Transverse colon (tissue), 4 donors: Measurements from ENCODE around the gene UBAC2. TPM values are rescaled to one million over a fixed set of nuclear protein-coding genes. Genes with fewer than 3 reads are reported as not detected.

Experiments used
- DNase-seq: peaks from one replicate; pipeline ENCODE4 v3.0.0-alpha.2; 2019
- H3K27ac ChIP-seq, 4 donors: fragments of 200-600 bp; sonication (generic); 2 replicates each; pipeline ENCODE4 v1.5.1; 2016 to 2018; ENCODE audit warnings: inconsistent platforms in 4 of 4
- H3K27me3 ChIP-seq: fragments of 200-600 bp; sonication (generic); 2 replicates; pipeline ENCODE4 v1.5.1; 2017; ENCODE audit warnings: inconsistent platforms
- H3K36me3 ChIP-seq, 4 donors: fragments of 200-600 bp; sonication (generic); 2 replicates each; pipeline ENCODE4 v1.5.1; 2017 to 2019; ENCODE audit warnings: inconsistent platforms in 4 of 4
- H3K4me1 ChIP-seq, 4 donors: fragments of 200-600 bp; sonication (generic); 2 replicates each; pipeline ENCODE4 v1.5.1; 2017 to 2020; ENCODE audit warnings: inconsistent platforms in 4 of 4
- H3K4me3 ChIP-seq, 4 donors: fragments of 200-600 bp; sonication (generic); 1 replicate in 1 of 4; 2 replicates in 3 of 4; pipeline versions ENCODE4 v1.5.1 to v1.6.1; 2017 to 2019; ENCODE audit warnings: inconsistent platforms in 4 of 4
- H3K9me3 ChIP-seq, 2 donors: fragments of 200-600 bp; sonication (generic); 2 replicates each; pipeline ENCODE4 v1.5.1; 2017 to 2019; ENCODE audit warnings: inconsistent platforms in 2 of 2
- EP300 ChIP-seq: sonication (generic); formaldehyde crosslinking; IDR thresholded peaks from one replicate; pipeline ENCODE4 v1.6.1; 2017; ENCODE audit warnings: antibody characterized with exemption, low read depth
- POLR2A ChIP-seq: fragments of 450-650 bp; IDR thresholded peaks from one replicate; pipeline ENCODE4 v1.6.1; 2016; ENCODE audit warnings: antibody characterized with exemption, mild to moderate bottlenecking, moderate library complexity
- POLR2AphosphoS5 ChIP-seq, 3 donors: sonication (generic); formaldehyde crosslinking; IDR thresholded peaks; one replicate each; pipeline ENCODE4 v1.6.1; 2016; ENCODE audit warnings: antibody characterized with exemption in 3 of 3
- WGBS, 2 donors: methylation state at CpG; one replicate each; pipeline ENCODE4 v1.1.5; 2018; ENCODE audit warnings: low coverage in 1 of 2; 5-methylcytosine and 5-hydroxymethylcytosine counted together
- in situ Hi-C, 4 donors: fragments of 200-750 bp; cut with MboI; loops; one replicate each; pipeline versions ENCODE4 v1.15.0 to v1.15.1; 2017; ENCODE audit warnings: low sequenced_read_pairs in 3 of 4, low pct_ligation_motif_present in 1 of 4, low pct_unique_long_range_greater_than_20kb in 1 of 4
- intact Hi-C: fragments of 100-400 bp; cut with DNase I; formaldehyde crosslinking; loops from one replicate; pipeline ENCODE4 v1.15.1; 2023; ENCODE audit warnings: low total_unique reads
- total RNA-seq, 4 donors: library from RNA; depleted of rRNA; stranded (reverse); fragments of >200 nt; gene quantifications; one replicate each; pipeline ENCODE4 v1.1.0, GENCODE V29; 2016
- TF ChIP-seq, protein P1 (sequence below), 5 experiments: fragments of 200-600 bp in 3 of 5; fragments of 450-650 bp in 2 of 5; sonication (generic) in 3 of 5; IDR thresholded peaks; 1 replicate in 2 of 5; 2 replicates in 3 of 5; pipeline ENCODE4 v1.5.1; 2016 to 2017; ENCODE audit warnings: antibody characterized with exemption in 5 of 5, inconsistent platforms in 3 of 5, mild to moderate bottlenecking in 2 of 5, moderate library complexity in 1 of 5

Gene UBAC2
- total RNA-seq, 4 donors from 2014 or later, result 34.4 to 77.3 (median 66.5) TPM

DNA sequence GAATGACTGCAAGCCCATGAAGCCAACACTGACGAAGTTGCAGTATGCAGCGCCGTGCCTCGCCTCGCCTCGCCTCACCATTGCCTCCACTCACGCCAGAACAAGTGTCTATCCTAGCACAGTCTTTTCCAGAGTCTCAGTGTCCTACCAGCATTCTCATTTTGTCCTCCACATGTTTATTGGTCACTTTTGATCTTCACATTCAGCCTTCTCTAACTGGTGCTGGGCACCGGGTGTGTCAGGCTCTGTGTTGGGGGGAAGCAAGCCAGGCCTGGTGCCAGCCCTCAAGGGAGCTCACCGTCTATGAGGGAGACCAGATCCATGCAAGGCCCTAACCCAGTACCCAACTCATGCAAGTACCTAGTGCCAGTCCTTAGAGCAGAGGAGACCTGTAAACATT lies 176.3 kb downstream of the UBAC2 start:
- Histone ChIP-seq H3K4me1 (no peaks in the 10 kb centered on the region), H3K27ac (peak overlapping the region in 1 of 4 donors; percentile 46), H3K4me3 (no peak overlapping the region), H3K9me3 (no peaks in the 10 kb centered on the region), H3K27me3 (no peaks in the 10 kb centered on the region), H3K36me3 (no peaks in the 10 kb centered on the region)
- 94 to 95% methylated on average over 7 to 9 of the region's 9 CpGs for WGBS, 2 donors
- in situ Hi-C loops, result no loop called here
- no peak for DNase-seq
- TF ChIP-seq EP300 (no peak), POLR2A (no peak), POLR2AphosphoS5 (IDR thresholded peaks at IDR 0.05) (no peak)
- TF ChIP-seq, protein P1, sequence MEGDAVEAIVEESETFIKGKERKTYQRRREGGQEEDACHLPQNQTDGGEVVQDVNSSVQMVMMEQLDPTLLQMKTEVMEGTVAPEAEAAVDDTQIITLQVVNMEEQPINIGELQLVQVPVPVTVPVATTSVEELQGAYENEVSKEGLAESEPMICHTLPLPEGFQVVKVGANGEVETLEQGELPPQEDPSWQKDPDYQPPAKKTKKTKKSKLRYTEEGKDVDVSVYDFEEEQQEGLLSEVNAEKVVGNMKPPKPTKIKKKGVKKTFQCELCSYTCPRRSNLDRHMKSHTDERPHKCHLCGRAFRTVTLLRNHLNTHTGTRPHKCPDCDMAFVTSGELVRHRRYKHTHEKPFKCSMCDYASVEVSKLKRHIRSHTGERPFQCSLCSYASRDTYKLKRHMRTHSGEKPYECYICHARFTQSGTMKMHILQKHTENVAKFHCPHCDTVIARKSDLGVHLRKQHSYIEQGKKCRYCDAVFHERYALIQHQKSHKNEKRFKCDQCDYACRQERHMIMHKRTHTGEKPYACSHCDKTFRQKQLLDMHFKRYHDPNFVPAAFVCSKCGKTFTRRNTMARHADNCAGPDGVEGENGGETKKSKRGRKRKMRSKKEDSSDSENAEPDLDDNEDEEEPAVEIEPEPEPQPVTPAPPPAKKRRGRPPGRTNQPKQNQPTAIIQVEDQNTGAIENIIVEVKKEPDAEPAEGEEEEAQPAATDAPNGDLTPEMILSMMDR (IDR thresholded peaks at IDR 0.05), result no peak
- intact Hi-C loops, result no loop called here

DNA sequence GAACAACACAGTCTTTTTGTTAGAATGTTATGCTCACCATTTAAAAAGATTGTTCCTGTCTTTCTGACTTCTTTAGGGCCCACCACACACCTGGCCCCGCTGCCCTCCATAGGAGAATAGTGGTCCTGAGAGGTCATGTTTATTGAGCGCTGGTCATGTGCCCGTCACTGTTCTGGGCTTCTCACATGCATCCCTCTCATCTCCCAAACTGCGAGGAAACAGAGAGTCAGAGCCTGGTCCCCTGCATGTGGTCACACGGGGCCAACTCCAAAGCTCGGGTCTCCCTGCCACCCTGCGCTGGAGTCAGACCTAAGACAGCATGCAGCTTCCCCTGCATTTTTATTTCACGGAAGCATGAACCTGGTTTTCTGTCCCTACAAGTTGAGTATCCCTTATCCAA lies 177.0 kb downstream of the UBAC2 start:
- Histone ChIP-seq H3K27me3 (no peaks in the 10 kb centered on the region), H3K4me3 (no peak overlapping the region), H3K36me3 (no peaks in the 10 kb centered on the region), H3K27ac (no peak overlapping the region), H3K4me1 (peaks cover 0 to 7% (median 6%) of the 10 kb centered on the region in 4 donors), H3K9me3 (no peaks in the 10 kb centered on the region)
- intact Hi-C loops, result no loop called here
- WGBS, 2 donors, result 95 to 98% methylated on average over 4 to 8 of the region's 8 CpGs
- in situ Hi-C loops, result no loop called here
- TF ChIP-seq, protein P1 (IDR thresholded peaks at IDR 0.05), result no peak
- TF ChIP-seq POLR2AphosphoS5 (IDR thresholded peaks at IDR 0.05) (no peak), POLR2A (no peak), EP300 (no peak)
- no peak for DNase-seq

- Histone ChIP-seq H3K4me3 (no peak overlapping the region), H3K36me3 (no peaks in the 10 kb centered on the region), H3K4me1 (peaks cover 4 to 12% (median 8%) of the 10 kb centered on the region in 4 donors), H3K27me3 (no peaks in the 10 kb centered on the region), H3K27ac (no peak overlapping the region), H3K9me3 (no peaks in the 10 kb centered on the region)
- TF ChIP-seq POLR2A, result no peak
- no peak for TF ChIP-seq EP300
- TF ChIP-seq, protein P1 (IDR thresholded peaks at IDR 0.05), result no peak
- TF ChIP-seq POLR2AphosphoS5 (IDR thresholded peaks at IDR 0.05), result no peak
- whole genome bisulfite sequencing, 2 donors, result 84% methylated on average over 3 of the region's 3 CpGs; no CpG with 5 or more reads in 1 of the 2 donors
- intact Hi-C loops, result no loop called here
- DNase-seq, result no peak
- in situ Hi-C loops, result no loop called here
Observed at GRCh38 chr13:99378985-99379733, 178.5 kb downstream of the UBAC2 start.

DNA sequence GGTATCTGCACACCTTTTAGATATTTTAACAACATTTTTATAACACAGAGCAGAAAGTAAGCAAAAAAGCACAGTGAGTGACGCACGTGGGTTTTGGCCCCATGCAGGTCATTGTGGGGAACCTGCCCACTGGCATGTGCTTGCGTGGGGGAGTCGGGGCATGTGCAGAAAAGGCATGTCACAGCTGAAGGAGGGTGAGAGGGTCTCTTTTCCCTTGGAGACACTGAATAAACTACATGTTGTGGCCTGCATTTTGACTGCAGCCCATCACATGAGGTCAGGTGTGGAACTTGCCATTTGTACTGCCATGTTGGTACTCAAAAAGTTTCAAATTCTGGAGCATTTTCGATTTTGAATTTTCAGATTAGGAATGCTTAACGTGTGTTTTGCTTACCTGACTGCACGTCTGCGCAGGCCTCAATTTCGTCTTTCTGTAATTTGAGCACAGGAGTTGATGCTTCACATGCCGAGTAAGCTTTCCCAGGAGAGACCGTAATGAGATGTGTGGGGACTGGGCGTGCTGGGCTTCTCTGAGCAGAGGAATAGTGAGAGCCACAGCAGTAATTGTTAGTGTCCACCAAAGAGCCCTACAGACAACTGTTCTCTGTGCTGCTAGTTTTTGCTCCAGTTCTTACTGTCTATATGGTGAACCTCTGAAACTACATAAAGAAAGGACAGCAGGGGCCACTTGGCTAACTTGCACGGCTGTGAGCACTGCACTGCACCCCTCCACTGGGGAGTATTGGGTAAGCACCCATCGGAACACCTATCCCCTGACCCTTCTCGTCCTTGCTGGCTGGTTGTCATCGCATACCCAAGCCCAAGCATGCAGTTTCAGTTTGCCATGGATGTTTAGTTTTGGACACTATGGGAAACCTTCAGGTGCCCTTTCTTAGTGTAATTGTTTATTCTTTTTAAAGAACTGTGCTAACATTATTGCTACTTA lies 179.5 kb downstream of the UBAC2 start:
- intact Hi-C loops (no loop called here), in situ Hi-C loops (loop anchor here in 1 of 4 donors (10.0 kb wide), 1 partner anchor 55 kb away; no protein-coding TSS in a partner anchor)
- no peak overlapping the region for H3K4me3 ChIP-seq
- WGBS, 2 donors, result 95 to 96% methylated on average over 11 to 16 of the region's 16 CpGs
- no peak overlapping the region for H3K27ac ChIP-seq
- H3K9me3 ChIP-seq, result no peaks in the 10 kb centered on the region
- H3K36me3 ChIP-seq, result no peaks in the 10 kb centered on the region
- DNase-seq, result no peak
- no peaks in the 10 kb centered on the region for H3K27me3 ChIP-seq
- H3K4me1 ChIP-seq, result peaks cover 4 to 12% (median 8%) of the 10 kb centered on the region in 4 donors
- TF ChIP-seq EP300 (no peak), POLR2A (no peak), POLR2AphosphoS5 (IDR thresholded peaks at IDR 0.05) (no peak)
- TF ChIP-seq, protein P1 (IDR thresholded peaks at IDR 0.05), result no peak
